Panc1 (cell line): ENCODE data around the gene ATP2B2. TPM values are rescaled to one million over a fixed set of nuclear protein-coding genes. Genes with fewer than 3 reads are reported as not detected.

Source experiments
- ATAC-seq: fragments of 200-7000 bp; cut with Tn5 transposase; 2 replicates; pipeline ENCODE4 v1.9.1; 2020; ENCODE audit warnings: mild to moderate bottlenecking, moderate library complexity
- BruUV-seq: library from RNA; stranded (reverse); fragments of 400-500 nt; replicated peaks from 2 replicates; lab custom pipeline; 2021; lab: Mats Ljungman, UMichigan
- CTCF ChIA-PET: fragments of 300-600 bp; sonication (Branson Sonifier 250); formaldehyde crosslinking; loops from one replicate; lab custom pipeline; 2022; ENCODE audit warnings: antibody characterized with exemption; lab: Charles Lee
- POLR2A ChIA-PET: fragments of 300-600 bp; sonication (Branson Sonifier 250); formaldehyde crosslinking; loops from one replicate; lab custom pipeline; 2022; ENCODE audit warnings: antibody characterized with exemption; lab: Charles Lee
- DNase-seq: peaks from one replicate; pipeline ENCODE4 v3.0.0-alpha.2; 2010; ENCODE audit warnings: low read depth, low spot score
- H3K27ac ChIP-seq: 2 replicates; pipeline ENCODE4 v1.5.1; 2011; ENCODE audit warnings: mild to moderate bottlenecking, low read length, inconsistent platforms
- H3K27me3 ChIP-seq: fragments of 200-500 bp; sonication (Bioruptor generic); 2 replicates; pipeline ENCODE4 v1.6.0; 2014; ENCODE audit warnings: low read length, inconsistent platforms; ENCODE audit not compliant: control insufficient read depth, insufficient read depth
- H3K36me3 ChIP-seq: fragments of 200-500 bp; sonication (Bioruptor generic); 2 replicates; pipeline ENCODE4 v1.5.1; 2014; ENCODE audit warnings: inconsistent platforms, mild to moderate bottlenecking, low read length, moderate library complexity; ENCODE audit not compliant: control insufficient read depth, insufficient read depth
- H3K4me1 ChIP-seq: 2 replicates; pipeline ENCODE4 v1.5.1; 2011; ENCODE audit warnings: inconsistent platforms, mild to moderate bottlenecking, low read length, moderate library complexity; ENCODE audit not compliant: control insufficient read depth, insufficient read depth
- H3K4me3 ChIP-seq, 2 experiments: 2 replicates each; pipeline ENCODE4 v1.5.1; 2011 to 2012; ENCODE audit warnings: low read depth in 2 of 2, low read length in 2 of 2, mild to moderate bottlenecking in 2 of 2, inconsistent platforms in 1 of 2, moderate library complexity in 1 of 2
- H3K9me3 ChIP-seq: fragments of 200-500 bp; sonication (Bioruptor generic); 2 replicates; pipeline ENCODE4 v1.5.1; 2014; ENCODE audit warnings: low read depth, mild to moderate bottlenecking, inconsistent platforms, low read length, moderate library complexity; ENCODE audit not compliant: control insufficient read depth, insufficient read depth
- CTCF ChIP-seq: fragments of 450-650 bp; IDR thresholded peaks from 2 replicates; pipeline ENCODE4 v1.5.1; 2017; ENCODE audit warnings: mild to moderate bottlenecking
- POLR2AphosphoS5 ChIP-seq: IDR thresholded peaks from 2 replicates; pipeline ENCODE4 v1.6.1; 2012; ENCODE audit warnings: mild to moderate bottlenecking, low read depth, low read length, moderate library complexity
- REST ChIP-seq, 2 experiments: IDR thresholded peaks; 2 replicates each; pipeline ENCODE4 v1.6.1; 2011 to 2012; ENCODE audit warnings: low read depth in 2 of 2, control low read depth in 1 of 2, low read length in 1 of 2, mild to moderate bottlenecking in 1 of 2, moderate library complexity in 1 of 2; ENCODE audit not compliant: insufficient read depth in 1 of 2
- SIN3A ChIP-seq: IDR thresholded peaks from 2 replicates; pipeline ENCODE4 v1.6.1; 2012; ENCODE audit warnings: low read depth, mild to moderate bottlenecking, low read length, moderate library complexity, borderline replicate concordance; ENCODE audit not compliant: insufficient read depth
- TCF7L2 ChIP-seq: IDR thresholded peaks from 2 replicates; pipeline ENCODE4 v1.6.1; 2011; ENCODE audit warnings: mild to moderate bottlenecking, low read depth, low read length, inconsistent platforms
- in situ Hi-C: cut with HindIII; loops from 2 replicates; pipeline ENCODE4 v1.10.0; 2016; ENCODE audit warnings: low sequenced_read_pairs, low pct_unique_long_range_greater_than_20kb
- intact Hi-C: fragments of 100-400 bp; cut with micrococcal nuclease; formaldehyde crosslinking; loops from one replicate; pipeline ENCODE4 v1.10.0; 2022; ENCODE audit not compliant: unreplicated experiment
- total RNA-seq: library from RNA; stranded (reverse); gene quantifications from one replicate; pipeline ENCODE4 v1.2.1, GENCODE V29; 2021; ENCODE audit not compliant: unreplicated experiment

The ATP2B2 gene
- total RNA-seq, 1 experiment from 2014 or later, result not detected

GRCh38 chr3:10335190-10335738, 170.1 kb downstream of the ATP2B2 start:
- no peak for ATAC-seq
- intact Hi-C loops (no loop called here), in situ Hi-C loops (no loop called here)
- BruUV-seq, result no TSS peak
- H3K4me3 ChIP-seq, result no peak overlapping the region
- no peaks in the 10 kb centered on the region for H3K4me1 ChIP-seq
- no peak overlapping the region for H3K27ac ChIP-seq
- ChIA-PET POLR2A (no interaction called here), CTCF (interaction anchor here (0.6 kb wide), 1 partner anchor 13 kb away, joined by 3 read pairs; no protein-coding TSS in a partner anchor)
- no peaks in the 10 kb centered on the region for H3K27me3 ChIP-seq
- no peak for DNase-seq
- no peaks in the 10 kb centered on the region for H3K9me3 ChIP-seq
- H3K36me3 ChIP-seq, result no peaks in the 10 kb centered on the region
- TF ChIP-seq POLR2AphosphoS5 (no peak), TCF7L2 (no peak), CTCF (no peak), SIN3A (no peak), REST (IDR thresholded peaks at IDR 0.05; ENCODE audit: insufficient read depth in 1 of 2, low read depth in 2 of 2, low read length in 1 of 2) (no peak)

- POLR2A ChIA-PET, result no interaction called here
- intact Hi-C loops, result no loop called here
- in situ Hi-C loops, result no loop called here
- Histone ChIP-seq H3K27me3 (no peaks in the 10 kb centered on the region), H3K27ac (no peak overlapping the region), H3K9me3 (no peaks in the 10 kb centered on the region), H3K4me3 (no peak overlapping the region), H3K4me1 (no peaks in the 10 kb centered on the region), H3K36me3 (no peaks in the 10 kb centered on the region)
- ATAC-seq (no peak), DNase-seq (no peak)
- no peak for TF ChIP-seq POLR2AphosphoS5
- no peak for TF ChIP-seq CTCF
- BruUV-seq, result no TSS peak
- CTCF ChIA-PET, result interaction anchor here (0.9 kb wide), 1 partner anchor 13 kb away, joined by 4 read pairs; no protein-coding TSS in a partner anchor
These were observed 170.9 kb downstream of the ATP2B2 start for GRCh38 chr3:10334459-10334858.
